Liver (tissue), 9 donors: ENCODE results near the gene SLC6A17. TPM values are rescaled to one million over a fixed set of nuclear protein-coding genes. Genes with fewer than 3 reads are reported as not detected.

ENCODE experiments used
- DNase-seq: peaks from one replicate; pipeline ENCODE4 v3.0.0-alpha.2; 2017; ENCODE audit warnings: low spot score
- H3K27ac ChIP-seq, 2 donors: one replicate each; pipeline ENCODE4 v1.7.0; 2013; ENCODE audit warnings: inconsistent platforms in 2 of 2, low read length in 2 of 2, control low read depth in 1 of 2, low read depth in 1 of 2, mild to moderate bottlenecking in 1 of 2
- H3K27me3 ChIP-seq, 4 donors: one replicate each; pipeline versions ENCODE4 v1.6.1 to v1.7.0; 2013; ENCODE audit warnings: low read length in 3 of 4, inconsistent platforms in 1 of 4, mild to moderate bottlenecking in 1 of 4, moderate library complexity in 1 of 4; ENCODE audit not compliant: control insufficient read depth in 4 of 4, insufficient read depth in 4 of 4
- H3K36me3 ChIP-seq, 4 donors: one replicate each; pipeline versions ENCODE4 v1.6.1 to v1.7.0; 2013; ENCODE audit warnings: low read length in 3 of 4, mild to moderate bottlenecking in 3 of 4, low read depth in 1 of 4, moderate library complexity in 1 of 4; ENCODE audit not compliant: control insufficient read depth in 4 of 4, insufficient read depth in 3 of 4
- H3K4me1 ChIP-seq, 4 donors: one replicate each; pipeline versions ENCODE4 v1.6.1 to v1.7.0; 2013; ENCODE audit warnings: low read length in 3 of 4, mild to moderate bottlenecking in 3 of 4, moderate library complexity in 1 of 4; ENCODE audit not compliant: control insufficient read depth in 4 of 4, insufficient read depth in 4 of 4
- H3K4me3 ChIP-seq, 3 donors: one replicate each; pipeline versions ENCODE4 v1.6.1 to v1.7.0; 2013; ENCODE audit warnings: low read length in 3 of 3, control low read depth in 1 of 3, low read depth in 1 of 3, mild to moderate bottlenecking in 1 of 3
- H3K9ac ChIP-seq, 2 donors: one replicate each; pipeline ENCODE4 v1.7.0; 2013; ENCODE audit warnings: low read length in 2 of 2, mild to moderate bottlenecking in 2 of 2, moderate library complexity in 2 of 2, control low read depth in 1 of 2, low read depth in 1 of 2
- H3K9me3 ChIP-seq, 4 donors: one replicate each; pipeline versions ENCODE4 v1.6.1 to v1.7.0; 2013; ENCODE audit warnings: low read length in 3 of 4; ENCODE audit not compliant: control insufficient read depth in 4 of 4
- ATF3 ChIP-seq: IDR thresholded peaks from 2 replicates; pipeline ENCODE4 v1.6.1; 2016; ENCODE audit warnings: antibody characterized with exemption
- CTCF ChIP-seq: fragments of 150-350 bp; IDR thresholded peaks from 2 replicates; pipeline ENCODE4 v1.5.1; 2017; ENCODE audit warnings: improper control_type of control experiment, low read depth, low read length; ENCODE audit not compliant: missing input control
- EGR1 ChIP-seq, 2 donors: IDR thresholded peaks; 2 replicates each; pipeline ENCODE4 v1.6.1; 2016 to 2018; ENCODE audit warnings: antibody characterized with exemption in 2 of 2, low read depth in 2 of 2
- FOXA1 ChIP-seq: IDR thresholded peaks from 2 replicates; pipeline ENCODE4 v1.6.1; 2016; ENCODE audit warnings: antibody characterized with exemption
- FOXA2 ChIP-seq: IDR thresholded peaks from 2 replicates; pipeline ENCODE4 v1.6.1; 2016; ENCODE audit warnings: antibody characterized with exemption
- HNF4G ChIP-seq: IDR thresholded peaks from 2 replicates; pipeline ENCODE4 v1.6.1; 2016; ENCODE audit warnings: antibody characterized with exemption
- JUND ChIP-seq, 2 donors: IDR thresholded peaks; 2 replicates each; pipeline ENCODE4 v1.6.1; 2016; ENCODE audit warnings: antibody characterized with exemption in 2 of 2
- RAD21 ChIP-seq, 2 donors: IDR thresholded peaks; 2 replicates each; pipeline ENCODE4 v1.6.1; 2016; ENCODE audit warnings: antibody characterized with exemption in 2 of 2, mild to moderate bottlenecking in 2 of 2
- REST ChIP-seq: IDR thresholded peaks from 2 replicates; pipeline ENCODE4 v1.6.1; 2016; ENCODE audit warnings: antibody characterized with exemption, mild to moderate bottlenecking
- RXRA ChIP-seq, 2 donors: IDR thresholded peaks; 2 replicates each; pipeline ENCODE4 v1.6.1; 2017 to 2018; ENCODE audit warnings: antibody characterized with exemption in 2 of 2, mild to moderate bottlenecking in 1 of 2
- WGBS: extraction: QIAGEN DNeasy Blood & Tissue Kit; methylation state at CpG from one replicate; pipeline ENCODE4 v1.1.7; 2013; 5-methylcytosine and 5-hydroxymethylcytosine counted together
- polyA plus RNA-seq, 2 donors: library from polyadenylated mRNA; stranded (reverse) in 1 of 2; unstranded in 1 of 2; fragments of 200-250 nt in 1 of 2; fragments of >200 nt in 1 of 2; fragmentation: Nextera tagmentation in 1 of 2; extraction: Ambion mirVana in 1 of 2; gene quantifications; one replicate each; pipeline versions ENCODE4 v1.2.1 to v1.2.3, GENCODE V29; 2013 to 2015
- total RNA-seq, 2 donors: library from RNA; depleted of rRNA; stranded (reverse); fragments of >200 nt; gene quantifications; one replicate each; pipeline ENCODE4 v1.2.3, GENCODE V29; 2014
- donor health status: healthy.
- donor health status: healthy.
- donor health status: healthy.
- donor health status: healthy.
- donor health status: healthy.

SLC6A17 gene
- total and polyA plus RNA-seq, 4 donors: not detected

GRCh38 chr1:110218739-110219138 lies 68.4 kb downstream of the SLC6A17 start:
- TF ChIP-seq REST (peak; percentile 66), ATF3 (no peak)
- Histone ChIP-seq H3K4me1 (peaks cover 0 to 3% (median under 1%) of the 10 kb centered on the region in 4 donors), H3K4me3 (no peak overlapping the region), H3K9ac (no peak overlapping the region), H3K9me3 (no peaks in the 10 kb centered on the region), H3K36me3 (no peaks in the 10 kb centered on the region), H3K27ac (no peak overlapping the region), H3K27me3 (no peaks in the 10 kb centered on the region)
- no peak for DNase-seq
- 90% methylated on average over 4 of the region's 4 CpGs for WGBS

- no peak overlapping the region for H3K4me3 ChIP-seq
- no peaks in the 10 kb centered on the region for H3K36me3 ChIP-seq
- no peak for TF ChIP-seq RAD21 (IDR thresholded peaks at IDR 0.05)
- no peak for TF ChIP-seq FOXA2
- TF ChIP-seq REST: no peak
- TF ChIP-seq FOXA1: no peak
- no peak for TF ChIP-seq EGR1 (IDR thresholded peaks at IDR 0.05; ENCODE audit: low read depth in 2 of 2)
- no peak for TF ChIP-seq ATF3
- no peak for TF ChIP-seq RXRA (IDR thresholded peaks at IDR 0.05)
- no peak for TF ChIP-seq CTCF
- no peak for TF ChIP-seq HNF4G
- no peak for TF ChIP-seq JUND (IDR thresholded peaks at IDR 0.05)
- no peak for DNase-seq
- H3K4me1 ChIP-seq: peaks cover 0 to 1% (median 0%) of the 10 kb centered on the region in 4 donors
- WGBS: 49% methylated on average over 5 of the region's 5 CpGs
- no peak overlapping the region for H3K27ac ChIP-seq
- H3K9me3 ChIP-seq: no peaks in the 10 kb centered on the region
- H3K27me3 ChIP-seq: no peaks in the 10 kb centered on the region
- no peak overlapping the region for H3K9ac ChIP-seq
Observed at GRCh38 chr1:110220324-110220723, 70.0 kb downstream of the SLC6A17 start.
